Mesenchymal stem cell (in vitro differentiated cells and primary cell): Measurements from ENCODE around the gene ACTR3.
A peak's percentile ranks its signal among the peaks of the same experiment; 100 is the strongest.
"Not testable (repeated sequence)": the region's sequence is repeated elsewhere in the genome, so short reads cannot be mapped to it uniquely, and the experiment has no call there.

Source experiments
- DNase-seq: peaks from one replicate; pipeline ENCODE4 v3.0.0-alpha.2; 2013
- H2AFZ ChIP-seq: one replicate; pipeline ENCODE4 v1.6.1; 2013; ENCODE audit warnings: low read depth, mild to moderate bottlenecking, control low read depth, inconsistent platforms, low read length, moderate library complexity
- H2AK5ac ChIP-seq: 2 replicates; pipeline ENCODE4 v1.6.1; 2013; ENCODE audit warnings: low read length, moderate library complexity, mild to moderate bottlenecking, inconsistent platforms; ENCODE audit not compliant: severe bottlenecking
- H2BK120ac ChIP-seq: one replicate; pipeline ENCODE4 v1.6.1; 2013; ENCODE audit warnings: low read depth, mild to moderate bottlenecking, inconsistent platforms, low read length, moderate library complexity
- H2BK12ac ChIP-seq, 2 experiments: one replicate each; pipeline ENCODE4 v1.6.1; 2013; ENCODE audit warnings: inconsistent platforms in 2 of 2, low read length in 2 of 2, mild to moderate bottlenecking in 2 of 2, moderate library complexity in 2 of 2, control low read depth in 1 of 2
- H2BK15ac ChIP-seq: one replicate; pipeline ENCODE4 v1.6.1; 2013; ENCODE audit warnings: mild to moderate bottlenecking, low read depth, inconsistent platforms; ENCODE audit not compliant: poor library complexity, severe bottlenecking
- H2BK5ac ChIP-seq: 2 replicates; pipeline ENCODE4 v1.6.1; 2013; ENCODE audit warnings: low read depth, mild to moderate bottlenecking, low read length, control low read depth, inconsistent platforms; ENCODE audit not compliant: poor library complexity, severe bottlenecking
- H3K14ac ChIP-seq, 2 experiments: one replicate each; pipeline ENCODE4 v1.6.1; 2013; ENCODE audit warnings: inconsistent platforms in 2 of 2, low read length in 2 of 2, control low read depth in 1 of 2, mild to moderate bottlenecking in 1 of 2, moderate library complexity in 1 of 2
- H3K18ac ChIP-seq, 2 experiments: one replicate each; pipeline ENCODE4 v1.6.1; 2013; ENCODE audit warnings: inconsistent platforms in 2 of 2, low read length in 2 of 2, control low read depth in 1 of 2, low read depth in 1 of 2, mild to moderate bottlenecking in 1 of 2
- H3K23ac ChIP-seq, 2 experiments: one replicate each; pipeline ENCODE4 v1.6.1; 2013; ENCODE audit warnings: inconsistent platforms in 2 of 2, low read length in 2 of 2, mild to moderate bottlenecking in 2 of 2, moderate library complexity in 2 of 2, control low read depth in 1 of 2
- H3K27ac ChIP-seq: 2 replicates; pipeline ENCODE4 v1.5.1; 2013; ENCODE audit warnings: mild to moderate bottlenecking, moderate library complexity, low read length, control low read depth, inconsistent platforms; ENCODE audit not compliant: poor library complexity, severe bottlenecking
- H3K27me3 ChIP-seq, 2 experiments: 2 replicates each; pipeline versions ENCODE4 v1.6.1 to v1.7.0; 2013; ENCODE audit warnings: low read length in 2 of 2, mild to moderate bottlenecking in 2 of 2, moderate library complexity in 2 of 2, control low read depth in 1 of 2, inconsistent platforms in 1 of 2; ENCODE audit not compliant: control insufficient read depth in 1 of 2, insufficient read depth in 1 of 2
- H3K36me3 ChIP-seq, 2 experiments: 2 replicates each; pipeline versions ENCODE4 v1.6.1 to v1.7.0; 2013; ENCODE audit warnings: low read length in 2 of 2, control low read depth in 1 of 2, inconsistent platforms in 1 of 2, low read depth in 1 of 2, mild to moderate bottlenecking in 1 of 2; ENCODE audit not compliant: insufficient read depth in 2 of 2, control insufficient read depth in 1 of 2
- H3K4ac ChIP-seq, 2 experiments: one replicate each; pipeline ENCODE4 v1.6.1; 2013; ENCODE audit warnings: inconsistent platforms in 2 of 2, low read length in 2 of 2, mild to moderate bottlenecking in 2 of 2, moderate library complexity in 2 of 2, control low read depth in 1 of 2, low read depth in 1 of 2
- H3K4me1 ChIP-seq: 2 replicates; pipeline ENCODE4 v1.6.1; 2013; ENCODE audit warnings: low read depth, low read length, control low read depth; ENCODE audit not compliant: control insufficient read depth, insufficient read depth
- H3K4me2 ChIP-seq: 2 replicates; pipeline ENCODE4 v1.6.1; 2013; ENCODE audit warnings: low read length, mild to moderate bottlenecking, inconsistent platforms; ENCODE audit not compliant: poor library complexity, severe bottlenecking
- H3K4me3 ChIP-seq, 2 experiments: 2 replicates each; pipeline versions ENCODE4 v1.5.1 to v1.7.0; 2013; ENCODE audit warnings: low read length in 2 of 2, mild to moderate bottlenecking in 2 of 2, control low read depth in 1 of 2, low read depth in 1 of 2; ENCODE audit not compliant: insufficient read depth in 1 of 2
- H3K79me1 ChIP-seq: replicated peaks from 2 replicates; pipeline ENCODE4 v1.6.1; 2013; ENCODE audit warnings: mild to moderate bottlenecking, control low read depth, low read length, inconsistent platforms; ENCODE audit not compliant: poor library complexity, severe bottlenecking
- H3K9ac ChIP-seq: 2 replicates; pipeline ENCODE4 v1.7.0; 2013; ENCODE audit warnings: mild to moderate bottlenecking, low read length, moderate library complexity
- H3K9me3 ChIP-seq: 2 replicates; pipeline ENCODE4 v1.7.0; 2013; ENCODE audit warnings: mild to moderate bottlenecking, low read length; ENCODE audit not compliant: control insufficient read depth
- H4K8ac ChIP-seq: one replicate; pipeline ENCODE4 v1.6.1; 2013; ENCODE audit warnings: inconsistent platforms, mild to moderate bottlenecking, low read length, moderate library complexity
- H4K91ac ChIP-seq: one replicate; pipeline ENCODE4 v1.6.1; 2013; ENCODE audit warnings: mild to moderate bottlenecking, low read length, inconsistent platforms
- WGBS: methylation state at CpG from one replicate; pipeline ENCODE4 v1.1.7; 2013; ENCODE audit warnings: mixed read lengths; 5-methylcytosine and 5-hydroxymethylcytosine counted together

The ACTR3 gene

DNA sequence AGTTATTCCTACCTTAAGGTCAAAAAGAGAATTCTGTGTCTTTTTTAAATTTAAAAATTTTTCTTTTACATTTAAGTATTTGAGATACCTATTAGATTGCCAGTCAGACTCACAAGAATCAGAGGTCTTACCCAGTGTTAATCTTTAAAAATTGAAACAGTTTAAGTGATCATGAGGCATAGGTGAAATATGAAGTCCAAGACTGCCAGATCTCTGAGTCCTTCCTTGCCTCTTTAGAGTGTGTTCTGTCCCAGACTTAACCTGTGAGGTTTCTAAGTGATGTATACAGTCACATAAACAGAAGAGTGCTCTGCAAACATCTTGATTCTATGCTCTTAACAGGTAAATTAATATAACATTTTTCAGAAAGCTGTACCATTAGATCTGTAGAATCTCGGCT, 40.6 kb downstream of the ACTR3 start:
- DNase-seq: no peak

GRCh38 chr2:113937501-113937900, 47.6 kb downstream of the ACTR3 start:
- Histone ChIP-seq H3K4ac (no peak overlapping the region), H2BK5ac (no peak overlapping the region), H3K36me3 (peaks cover 20 to 95% of the 10 kb centered on the region in 2 experiments), H3K14ac (no peak overlapping the region), H2BK12ac (no peak overlapping the region), H3K4me1 (peaks cover 2% of the 10 kb centered on the region), H3K9ac (no peak overlapping the region), H3K27ac (no peak overlapping the region), H2BK120ac (no peak overlapping the region), H3K79me1 (peaks cover 3% of the 10 kb centered on the region), H2AFZ (no peak overlapping the region), H3K4me2 (no peak overlapping the region), H2AK5ac (no peak overlapping the region), H4K8ac (no peak overlapping the region), H3K4me3 (no peak overlapping the region), H3K23ac (no peak overlapping the region), H2BK15ac (no peak overlapping the region), H4K91ac (no peak overlapping the region), H3K18ac (no peak overlapping the region), H3K27me3 (no peaks in the 10 kb centered on the region), H3K9me3 (peaks cover 11% of the 10 kb centered on the region)
- peak; percentile 18 for DNase-seq

More for the DNA sequence above, 40.6 kb downstream of the ACTR3 start:
- Histone ChIP-seq H2BK120ac (no peak overlapping the region), H3K18ac (no peak overlapping the region), H3K4me2 (no peak overlapping the region), H3K27me3 (no peaks in the 10 kb centered on the region), H3K9me3 (no peaks in the 10 kb centered on the region), H2BK12ac (no peak overlapping the region), H3K79me1 (peaks cover 1% of the 10 kb centered on the region), H3K36me3 (peaks cover 15 to 95% of the 10 kb centered on the region in 2 experiments), H3K9ac (no peak overlapping the region), H3K4me1 (peaks cover 3% of the 10 kb centered on the region), H2AFZ (no peak overlapping the region), H3K23ac (no peak overlapping the region), H2AK5ac (no peak overlapping the region), H3K4me3 (no peak overlapping the region), H2BK15ac (no peak overlapping the region), H4K8ac (no peak overlapping the region), H2BK5ac (no peak overlapping the region), H4K91ac (no peak overlapping the region), H3K4ac (no peak overlapping the region), H3K14ac (no peak overlapping the region), H3K27ac (no peak overlapping the region)
- WGBS: no CpG with 5 or more reads among the region's 1 CpG

DNA sequence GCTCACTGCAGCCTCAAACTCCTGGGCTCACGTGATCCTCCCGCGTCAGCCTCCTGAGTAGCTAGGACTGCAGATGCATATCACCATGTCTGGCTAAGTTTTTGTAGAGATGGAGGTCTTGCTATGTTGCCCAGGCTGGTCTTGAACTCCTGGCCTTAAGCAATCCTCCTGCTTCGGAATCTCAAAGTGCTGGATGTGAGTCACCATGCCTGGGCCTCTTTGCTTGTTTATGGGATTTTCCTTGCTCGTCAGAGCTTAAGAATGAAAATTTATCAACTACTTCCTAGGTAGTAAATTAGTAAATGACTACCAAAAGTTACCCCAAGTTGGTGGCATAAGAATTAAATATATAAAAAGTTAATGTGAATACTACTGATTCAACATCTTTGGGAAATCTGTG, 51.0 kb downstream of the ACTR3 start:
- Histone ChIP-seq H3K14ac (no peak overlapping the region), H2BK120ac (no peak overlapping the region), H3K18ac (peak overlapping the region in 1 of 2 experiments; percentile 6), H3K9me3 (peaks cover 11% of the 10 kb centered on the region), H3K4me3 (no peak overlapping the region), H3K27me3 (no peaks in the 10 kb centered on the region), H2BK12ac (no peak overlapping the region), H4K8ac (no peak overlapping the region), H3K4me1 (peaks cover 2% of the 10 kb centered on the region), H3K27ac (no peak overlapping the region), H3K4me2 (no peak overlapping the region), H2BK5ac (no peak overlapping the region), H2AFZ (no peak overlapping the region), H3K9ac (no peak overlapping the region), H2AK5ac (no peak overlapping the region), H3K23ac (no peak overlapping the region), H3K36me3 (peaks cover 14 to 95% of the 10 kb centered on the region in 2 experiments), H4K91ac (no peak overlapping the region), H3K4ac (no peak overlapping the region), H2BK15ac (no peak overlapping the region), H3K79me1 (peaks cover 5% of the 10 kb centered on the region)
- DNase-seq: peak; percentile 63
- WGBS: 100% methylated on average over 3 of the region's 5 CpGs

GRCh38 chr2:113945784-113946183, 55.9 kb downstream of the ACTR3 start:
- not testable (repeated sequence) for H3K9ac ChIP-seq, H3K14ac ChIP-seq, H3K4ac ChIP-seq, H3K18ac ChIP-seq, H3K23ac ChIP-seq, H2BK5ac ChIP-seq, H2BK12ac ChIP-seq, H3K27me3 ChIP-seq, H4K91ac ChIP-seq, H3K4me2 ChIP-seq, H3K79me1 ChIP-seq, H2BK120ac ChIP-seq, DNase-seq, H2AFZ ChIP-seq, H3K4me1 ChIP-seq, H2BK15ac ChIP-seq, H3K4me3 ChIP-seq, H2AK5ac ChIP-seq, H4K8ac ChIP-seq, H3K27ac ChIP-seq, H3K9me3 ChIP-seq
- H3K36me3 ChIP-seq: peaks cover 12 to 96% of the 10 kb centered on the region in 2 experiments
- no CpG with 5 or more reads among the region's 2 CpGs for WGBS
